Immature natural killer cell (primary cell): ENCODE measurements around the gene TMEM181. TPM values are rescaled to one million over a fixed set of nuclear protein-coding genes. Genes with fewer than 3 reads are reported as not detected.

Source experiments
- DNase-seq, 3 donors: peaks; one replicate each; pipeline ENCODE4 v3.0.0; 2022; ENCODE audit warnings: mixed read lengths in 1 of 3
- H3K27ac Mint-ChIP-seq, 6 donors: one replicate each; pipeline ENCODE4 v1.8.0; 2020; ENCODE audit warnings: mixed read lengths in 6 of 6, mild to moderate bottlenecking in 5 of 6, inconsistent platforms in 4 of 6, moderate library complexity in 3 of 6
- H3K27me3 Mint-ChIP-seq, 3 donors: one replicate each; pipeline ENCODE4 v1.8.0; 2020 to 2021; ENCODE audit warnings: low read depth in 3 of 3, mild to moderate bottlenecking in 3 of 3, mixed read lengths in 3 of 3, moderate library complexity in 3 of 3, inconsistent platforms in 1 of 3
- H3K36me3 Mint-ChIP-seq, 3 donors: one replicate each; pipeline ENCODE4 v1.8.0; 2020; ENCODE audit warnings: mixed read lengths in 3 of 3, inconsistent platforms in 2 of 3, mild to moderate bottlenecking in 2 of 3
- H3K4me1 Mint-ChIP-seq, 2 donors: one replicate each; pipeline ENCODE4 v1.8.0; 2020; ENCODE audit warnings: inconsistent platforms in 2 of 2, mild to moderate bottlenecking in 2 of 2, mixed read lengths in 2 of 2, moderate library complexity in 1 of 2
- H3K4me3 Mint-ChIP-seq, 5 donors: one replicate each; pipeline ENCODE4 v1.8.0; 2020; ENCODE audit warnings: mild to moderate bottlenecking in 5 of 5, mixed read lengths in 5 of 5, inconsistent platforms in 3 of 5, moderate library complexity in 3 of 5
- H3K9me3 Mint-ChIP-seq, 6 donors: one replicate each; pipeline ENCODE4 v1.8.0; 2020; ENCODE audit warnings: mild to moderate bottlenecking in 6 of 6, mixed read lengths in 6 of 6, inconsistent platforms in 4 of 6, moderate library complexity in 3 of 6
- polyA plus RNA-seq, 3 donors: library from polyadenylated mRNA; unstranded; fragments of 300-500 nt; fragmentation: Illumina TruSeq; gene quantifications; one replicate each; pipeline ENCODE4 v1.2.3, GENCODE V29; 2021

Gene TMEM181
- polyA plus RNA-seq, 3 donors from 2014 or later = 4.3 to 14.8 (median 10.1) TPM

DNA sequence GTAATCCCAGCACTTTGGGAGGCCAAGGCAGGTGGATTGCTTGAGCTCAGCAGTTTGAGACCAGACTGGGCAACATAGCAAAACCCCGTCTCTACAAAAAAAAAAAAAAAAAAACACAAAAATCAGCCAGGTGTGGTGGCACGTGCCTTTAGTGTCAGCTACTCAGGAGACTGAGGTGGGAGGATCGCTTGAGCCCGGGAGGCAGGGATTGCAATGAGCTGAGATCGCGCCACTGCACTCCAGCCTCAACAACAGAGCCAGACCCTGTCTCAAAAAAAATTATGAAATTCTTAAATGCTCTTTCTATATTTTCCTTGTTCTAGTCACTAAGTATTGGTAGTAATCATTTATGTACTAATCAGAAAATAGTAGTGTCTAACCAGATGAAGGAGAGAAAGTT lies 120.6 kb downstream of the TMEM181 start:
- peaks cover 0 to 7% (median 4%) of the 10 kb centered on the region in 3 donors for H3K27me3 Mint-ChIP-seq
- peak overlapping the region; percentile 34 to 89 (median 64) for H3K27ac Mint-ChIP-seq
- H3K4me3 Mint-ChIP-seq = no peak overlapping the region
- DNase-seq = no peak
- peaks cover 32 to 41% of the 10 kb centered on the region in 2 donors for H3K4me1 Mint-ChIP-seq
- no peaks in the 10 kb centered on the region for H3K9me3 Mint-ChIP-seq
- peaks cover 26 to 54% (median 33%) of the 10 kb centered on the region in 3 donors for H3K36me3 Mint-ChIP-seq

GRCh38 chr6:158684311-158684710 lies 124.4 kb downstream of the TMEM181 start:
- Mint-ChIP-seq H3K27me3 (peaks cover 7 to 18% (median 10%) of the 10 kb centered on the region in 3 donors), H3K36me3 (peaks cover 29 to 51% (median 32%) of the 10 kb centered on the region in 3 donors), H3K4me1 (peaks cover 56 to 79% of the 10 kb centered on the region in 2 donors), H3K27ac (peak overlapping the region; percentile 33 to 98 (median 88)), H3K4me3 (no peak overlapping the region), H3K9me3 (no peaks in the 10 kb centered on the region)
- DNase-seq = no peak

GRCh38 chr6:158684745-158685324 lies 124.9 kb downstream of the TMEM181 start:
- H3K4me1 Mint-ChIP-seq = peaks cover 54 to 79% of the 10 kb centered on the region in 2 donors
- peaks cover 29 to 49% (median 32%) of the 10 kb centered on the region in 3 donors for H3K36me3 Mint-ChIP-seq
- peaks cover 7 to 18% (median 10%) of the 10 kb centered on the region in 3 donors for H3K27me3 Mint-ChIP-seq
- H3K4me3 Mint-ChIP-seq = no peak overlapping the region
- H3K9me3 Mint-ChIP-seq = no peaks in the 10 kb centered on the region
- DNase-seq = no peak
- peak overlapping the region; percentile 33 to 98 (median 88) for H3K27ac Mint-ChIP-seq

Other genes with a start within 250 kb of the TMEM181 start
- gene TULP4, start 247.6 kb upstream of the TMEM181 start, polyA plus RNA-seq = 10 to 100 TPM; 19.0 to 46.9 (median 22.2) TPM
- 100 to 1,000 TPM in 2 of 3 donors, 10 to 100 TPM in 1; 94.2 to 141 (median 119) TPM for gene DYNLT1, start 84.7 kb downstream of the TMEM181 start, polyA plus RNA-seq
- 10 to 100 TPM; 45.4 to 56.5 (median 52.0) TPM for gene SYTL3, start 90.0 kb downstream of the TMEM181 start, polyA plus RNA-seq